ENCODE results near the gene POLD4.
"Not testable (repeated sequence)": the region's sequence is repeated elsewhere in the genome, so short reads cannot be mapped to it uniquely, and the experiment has no call there.

Gene POLD4

DNA sequence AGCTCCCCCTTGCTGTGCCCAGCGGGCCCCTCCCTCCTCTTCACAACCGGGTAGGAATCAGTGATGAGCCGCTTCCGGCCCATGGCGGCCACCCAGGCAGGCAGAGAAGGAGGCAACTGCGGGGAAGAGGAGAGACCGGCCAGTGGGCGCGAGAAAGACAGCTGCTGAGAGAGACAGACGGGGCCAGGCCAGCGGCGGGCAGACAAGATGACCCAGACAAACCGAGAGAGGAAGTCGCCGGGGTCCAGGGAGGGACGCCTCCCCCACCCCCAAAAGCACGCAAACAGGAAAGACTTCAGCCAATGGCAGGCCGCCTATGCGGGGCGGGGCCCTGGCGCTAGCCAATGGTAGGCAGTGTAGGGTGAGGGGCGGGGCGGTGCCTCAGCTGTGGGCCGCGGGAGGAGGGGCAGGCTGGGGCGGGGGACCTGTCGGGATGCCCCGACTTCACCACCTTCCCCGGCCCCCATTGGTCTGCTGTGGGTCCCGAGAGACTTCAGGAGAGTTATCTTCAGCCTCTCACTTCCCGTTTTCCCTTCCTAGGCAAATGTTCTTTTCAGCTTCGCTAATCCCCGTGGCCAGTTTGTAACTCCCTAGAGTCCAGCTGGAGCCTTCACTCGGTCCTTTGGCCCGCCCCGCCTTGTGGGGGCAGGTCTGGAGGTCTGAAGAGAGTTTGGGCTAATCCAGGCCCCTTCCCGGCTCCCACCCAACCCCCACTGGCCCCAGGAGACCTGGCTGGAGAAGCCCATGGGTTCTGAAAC is at the start of gene POLD4:
POLD4 (minus strand) TSS at position 230 of the 758 bp plus-strand sequence; CDS start at position 83, 147 bp downstream.
- peak; percentile 88 for DNase-seq

DNA sequence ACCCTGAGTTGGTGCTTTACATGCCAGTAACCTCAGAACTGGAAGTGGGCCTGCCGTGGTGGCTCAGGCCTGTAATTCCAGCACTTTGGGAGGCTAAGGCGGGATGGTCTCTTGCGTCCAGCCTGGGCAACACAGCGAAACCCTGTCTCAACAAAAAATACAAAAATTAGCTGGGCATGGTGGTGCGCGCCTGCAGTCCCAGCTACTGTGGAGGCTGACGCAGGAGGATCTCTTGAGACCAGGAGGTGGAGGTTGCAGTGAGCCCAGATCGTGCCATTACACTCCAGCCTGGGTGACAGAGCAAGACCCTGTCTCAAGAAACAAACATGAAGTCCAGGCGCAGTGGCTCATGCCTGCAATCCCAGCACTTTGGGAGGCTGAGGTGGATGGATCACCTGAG is 49.7 kb upstream of the POLD4 start:
- not testable (repeated sequence) for DNase-seq

- not testable (repeated sequence) for DNase-seq
Observed at GRCh38 chr11:67402192-67402839, 49.0 kb upstream of the POLD4 start.

DNA sequence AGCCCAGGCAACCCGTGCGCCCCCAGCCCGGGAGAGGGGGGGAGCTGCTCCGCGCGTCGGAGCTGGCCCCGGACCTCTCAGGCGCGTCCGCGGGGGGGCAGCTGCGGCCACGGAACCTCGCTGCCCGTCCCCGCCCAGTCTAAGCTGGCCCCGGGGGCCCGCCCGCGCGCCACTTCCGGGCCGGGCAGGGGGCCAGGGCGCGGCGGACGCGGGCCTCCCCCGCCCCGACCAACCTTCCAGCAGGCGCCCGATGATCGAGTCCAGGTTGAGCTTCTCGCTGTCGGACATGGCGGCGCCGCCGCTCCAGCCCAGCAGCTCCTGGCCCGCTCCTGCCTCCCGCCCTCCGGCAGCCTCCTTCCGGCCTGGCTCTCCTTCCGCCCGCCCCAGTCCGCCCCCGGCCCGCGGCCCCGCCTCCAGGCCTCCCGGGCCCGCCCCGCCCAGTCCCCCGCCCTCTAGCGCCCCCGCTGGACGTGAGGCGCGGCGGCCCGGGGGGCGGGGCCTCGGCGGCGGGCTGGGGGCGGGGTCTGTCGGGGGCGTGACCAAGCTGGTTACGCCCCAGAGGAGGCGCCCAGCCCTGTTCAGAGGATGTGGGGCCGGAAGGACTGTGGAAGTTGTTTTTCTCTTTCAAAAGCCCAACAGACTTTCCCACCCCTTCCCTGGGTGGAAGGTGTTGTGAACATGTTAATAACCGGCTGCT is 48.3 kb upstream of the POLD4 start, which contains the start of gene PPP1CA:
PPP1CA (minus strand) TSS at position 364 of the 697 bp plus-strand sequence; CDS start at position 288, 76 bp downstream.
- DNase-seq = peak; percentile 81

DNA sequence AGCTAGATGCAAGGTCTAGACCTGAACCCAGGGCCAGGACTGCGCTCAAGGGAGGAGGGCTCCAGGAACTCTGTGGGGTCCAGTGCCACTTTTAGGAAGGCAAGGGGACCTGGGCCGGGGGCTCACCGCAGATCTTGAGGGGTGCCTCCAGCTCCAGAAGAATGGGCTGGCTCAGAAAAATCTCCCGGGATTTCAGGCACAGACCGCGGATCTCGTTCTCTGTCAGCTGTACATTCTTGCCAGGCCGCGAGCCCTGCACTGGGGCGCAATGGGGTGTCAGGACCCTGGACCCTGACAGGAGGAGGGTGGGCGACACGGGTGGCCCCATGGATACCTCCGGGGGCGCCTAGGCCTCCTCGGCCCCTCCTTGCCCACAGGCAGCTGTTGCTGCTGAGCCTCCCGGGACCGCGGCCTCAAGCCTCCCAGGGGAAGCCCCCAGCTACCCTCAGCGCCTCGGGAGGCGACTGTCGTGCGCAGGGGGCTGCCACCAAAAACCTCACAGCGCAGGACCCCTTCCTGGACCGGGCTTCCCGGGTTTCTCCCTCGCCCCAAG is 47.7 kb upstream of the POLD4 start:
- DNase-seq = no peak

- DNase-seq = no peak
Observed at GRCh38 chr11:67400251-67400941, 47.0 kb upstream of the POLD4 start.

DNA sequence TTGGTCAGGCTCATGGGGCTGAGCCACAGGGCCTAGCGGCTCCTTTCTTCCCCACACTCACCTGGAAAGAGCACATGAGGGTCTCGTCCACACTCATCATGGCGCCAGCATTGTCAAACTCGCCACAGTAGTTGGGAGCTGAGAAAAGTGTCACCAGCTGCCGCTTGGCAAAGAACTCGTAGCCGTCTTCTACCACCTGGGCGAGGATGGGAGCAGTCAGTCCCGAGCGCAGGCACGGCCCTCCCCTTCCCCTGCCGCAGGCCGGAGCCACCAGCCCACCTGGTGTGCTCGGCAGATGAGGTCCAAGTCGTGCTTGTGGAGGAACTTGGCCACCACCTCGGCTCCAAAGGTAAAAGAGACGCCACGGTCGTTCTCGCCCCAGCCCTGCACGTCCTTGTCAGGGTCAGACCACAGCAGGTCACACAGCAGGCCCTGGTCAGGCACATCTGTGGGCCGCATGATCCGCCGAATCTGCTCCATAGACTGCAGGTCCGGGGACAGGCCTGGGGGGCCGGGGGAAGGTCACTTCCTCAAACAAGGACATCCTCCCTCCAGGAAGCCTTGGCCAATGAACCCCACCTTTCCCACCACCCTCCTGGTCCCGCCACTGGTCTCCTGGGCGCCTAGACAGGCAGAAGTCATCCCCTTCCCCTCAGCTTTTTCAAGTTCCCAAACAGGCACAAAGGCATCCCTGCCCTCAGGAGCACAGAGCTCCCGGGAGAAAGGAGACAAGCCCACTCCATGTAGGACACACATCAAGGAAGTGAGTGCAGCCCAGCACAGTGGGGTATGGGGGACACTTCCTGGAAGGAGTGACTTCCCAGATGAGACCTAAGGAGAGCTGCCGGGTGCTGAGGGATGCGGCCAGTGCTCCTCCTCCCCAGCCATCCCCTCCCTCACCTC is 45.6 kb upstream of the POLD4 start:
- DNase-seq = no peak

DNA sequence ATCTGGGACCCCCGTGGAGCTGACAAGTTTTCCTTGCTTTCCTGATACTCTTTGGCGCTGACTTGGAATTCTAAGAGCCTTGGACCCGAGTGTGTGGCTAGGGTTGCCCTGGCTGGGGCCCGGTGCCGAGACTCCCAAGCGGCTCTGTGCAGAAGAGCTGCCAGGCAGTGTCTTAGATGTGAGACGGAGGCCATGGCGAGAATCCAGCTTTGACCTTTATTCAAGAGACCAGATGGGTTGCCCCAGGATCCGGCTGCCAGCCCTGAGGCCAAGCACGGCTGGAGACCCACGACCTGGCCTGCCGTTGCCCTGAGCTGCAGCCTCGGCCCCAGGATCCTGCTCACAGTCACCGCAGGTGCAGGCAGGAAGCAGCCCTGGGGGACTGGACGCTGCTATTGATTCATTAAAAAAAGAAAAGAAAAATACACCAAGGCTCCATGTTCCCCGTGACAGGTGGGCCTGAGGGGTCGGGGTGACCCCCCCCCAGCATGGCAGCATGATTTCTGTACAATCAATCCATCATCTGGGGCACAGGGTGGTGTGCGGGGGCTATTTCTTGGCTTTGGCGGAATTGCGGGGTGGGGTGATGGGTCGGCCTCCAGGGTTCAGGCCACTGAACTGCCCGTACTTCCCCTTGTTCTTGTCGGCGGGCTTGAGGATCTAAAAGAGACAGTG is 44.8 kb upstream of the POLD4 start:
- no peak for DNase-seq

GRCh38 chr11:67397536-67397935 is 44.2 kb upstream of the POLD4 start:
- no peak for DNase-seq

- DNase-seq = no peak
Observed at GRCh38 chr11:67396587-67397389, 43.4 kb upstream of the POLD4 start.

- DNase-seq = no peak
Observed at GRCh38 chr11:67396259-67396581, 42.9 kb upstream of the POLD4 start.

GRCh38 chr11:67395555-67396258 is 42.4 kb upstream of the POLD4 start:
- DNase-seq = no peak

GRCh38 chr11:67393990-67394389 is 40.6 kb upstream of the POLD4 start:
- no peak for DNase-seq

DNA sequence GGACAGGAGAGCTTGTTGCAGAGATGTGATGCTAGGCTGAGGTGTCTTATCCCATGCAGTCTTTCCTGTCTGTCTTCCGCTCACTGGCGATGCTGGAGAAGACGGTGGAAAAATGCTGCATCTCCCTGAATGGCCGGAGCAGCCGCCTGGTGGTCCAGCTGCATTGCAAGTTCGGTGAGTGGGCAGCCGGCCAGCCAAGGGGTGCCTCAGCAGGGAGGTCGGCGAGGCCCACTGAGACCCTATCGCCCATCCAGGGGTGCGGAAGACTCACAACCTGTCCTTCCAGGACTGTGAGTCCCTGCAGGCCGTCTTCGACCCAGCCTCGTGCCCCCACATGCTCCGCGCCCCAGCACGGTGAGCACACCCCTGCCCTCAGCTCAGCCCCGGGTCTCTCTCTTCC is 40.1 kb upstream of the POLD4 start:
- no peak for DNase-seq

GRCh38 chr11:67392183-67392715 is 38.9 kb upstream of the POLD4 start:
- no peak for DNase-seq

- DNase-seq = peak; percentile 96
Observed at GRCh38 chr11:67391304-67392182, 38.2 kb upstream of the POLD4 start, which contains the start of gene RAD9A. TSS of gene RAD9A (plus strand) at chr11:67391986. CDS start at chr11:67392045, 59 bp downstream.

DNA sequence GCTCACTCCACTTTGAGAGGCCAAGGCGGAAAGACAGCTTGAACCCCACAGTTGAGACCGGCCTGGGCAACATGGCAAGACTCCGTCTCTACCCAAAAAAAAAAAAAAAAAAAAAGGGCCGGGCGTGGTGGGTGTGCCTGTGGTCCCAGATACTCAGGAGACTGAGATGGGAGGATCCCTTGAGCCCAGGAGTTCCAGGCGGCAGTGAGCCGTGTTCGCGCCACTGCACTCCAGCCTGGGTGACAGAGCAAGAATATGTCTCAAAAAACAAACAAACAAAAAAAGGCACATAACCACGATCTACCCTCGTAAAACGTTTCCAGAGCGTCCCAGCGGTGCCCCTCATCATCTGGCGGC is 37.6 kb upstream of the POLD4 start:
- no peak for DNase-seq

DNA sequence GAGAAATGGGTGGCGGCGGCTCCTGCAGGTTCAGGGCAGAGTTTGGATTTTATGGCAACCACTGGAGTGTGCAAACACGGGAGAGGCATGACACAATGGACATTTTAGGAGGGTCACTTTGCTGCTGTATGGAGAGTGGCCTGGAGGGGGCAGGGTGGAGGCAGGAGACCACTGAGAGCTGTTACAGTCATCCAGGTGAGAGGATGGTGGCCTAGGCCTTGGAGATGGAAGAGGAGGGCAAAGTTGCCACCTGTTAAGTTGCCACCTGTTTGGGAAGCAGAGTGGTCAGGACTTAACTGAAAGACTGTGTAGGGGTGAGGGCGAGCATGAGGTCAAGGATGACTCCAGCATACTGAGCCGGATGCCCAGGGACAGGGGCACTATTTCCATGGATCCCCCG is 36.1 kb upstream of the POLD4 start:
- DNase-seq = no peak
